B cell (primary cell): ENCODE measurements around the gene CROT. TPM values are rescaled to one million over a fixed set of nuclear protein-coding genes. Genes with fewer than 3 reads are reported as not detected.

Experiments used
- ATAC-seq: fragments of 200-7000 bp; cut with Tn5 transposase; one replicate; pipeline ENCODE4 v1.10.0; 2021; ENCODE audit warnings: low read depth, mild to moderate bottlenecking, moderate number of reproducible peaks, moderate library complexity
- CTCF ChIA-PET: fragments of 350-600 bp; sonication (Branson Sonifier 250); formaldehyde crosslinking; loops from one replicate; lab custom pipeline; 2021; ENCODE audit warnings: antibody characterized with exemption, inconsistent platforms; lab: Charles Lee
- POLR2A ChIA-PET: fragments of 350-600 bp; sonication (Branson Sonifier 250); formaldehyde crosslinking; loops from one replicate; lab custom pipeline; 2021; ENCODE audit warnings: antibody characterized with exemption; lab: Charles Lee
- DNase-seq: peaks from one replicate; pipeline ENCODE4 v3.0.0; 2013
- H2AFZ ChIP-seq: 2 replicates; pipeline ENCODE4 v1.6.1; 2012; ENCODE audit warnings: mild to moderate bottlenecking, low read depth, low read length; ENCODE audit not compliant: insufficient read depth, poor library complexity, severe bottlenecking
- H3K27ac ChIP-seq, 2 donors: 1 replicate in 1 of 2; 2 replicates in 1 of 2; pipeline ENCODE4 v1.5.1; 2012 to 2013; ENCODE audit warnings: low read length in 2 of 2, mild to moderate bottlenecking in 2 of 2, moderate library complexity in 1 of 2
- H3K27me3 ChIP-seq, 4 experiments: fragments of 200-600 bp in 1 of 4; sonication (generic) in 1 of 4; replicated peaks in 1 of 4; 1 replicate in 2 of 4; 2 replicates in 2 of 4; pipeline versions ENCODE4 v1.6.1 to v1.7.0; 2013 to 2016; ENCODE audit warnings: low read length in 3 of 4, mild to moderate bottlenecking in 2 of 4, mixed read lengths in 1 of 4, moderate library complexity in 1 of 4; ENCODE audit not compliant: insufficient read depth in 4 of 4, control insufficient read depth in 3 of 4; ENCODE audit errors: control extremely low read depth in 1 of 4
- H3K36me3 ChIP-seq, 2 experiments: replicated peaks in 1 of 2; 1 replicate in 1 of 2; 2 replicates in 1 of 2; pipeline versions ENCODE4 v1.6.1 to v1.7.1; 2013; ENCODE audit warnings: low read length in 1 of 2; ENCODE audit not compliant: insufficient read depth in 2 of 2, control insufficient read depth in 1 of 2; ENCODE audit errors: control extremely low read depth in 1 of 2, extremely low read depth in 1 of 2
- H3K4me1 ChIP-seq, 2 donors: fragments of 200-600 bp in 1 of 2; sonication (generic) in 1 of 2; 1 replicate in 1 of 2; 2 replicates in 1 of 2; pipeline versions ENCODE4 v1.5.1 to v1.6.1; 2013 to 2017; ENCODE audit warnings: low read length in 2 of 2; ENCODE audit not compliant: control insufficient read depth in 2 of 2, insufficient read depth in 2 of 2
- H3K4me2 ChIP-seq: replicated peaks from 2 replicates; pipeline ENCODE3; 2012; ENCODE audit warnings: mild to moderate bottlenecking, low read depth, low read length; ENCODE audit not compliant: poor library complexity, severe bottlenecking
- H3K4me3 ChIP-seq, 5 experiments: fragments of 200-600 bp in 1 of 5; sonication (generic) in 1 of 5; 1 replicate in 3 of 5; 2 replicates in 2 of 5; pipeline versions ENCODE4 v1.5.1 to v1.7.0; 2011 to 2016; ENCODE audit warnings: low read length in 4 of 5, mild to moderate bottlenecking in 4 of 5, low read depth in 2 of 5, control low read depth in 1 of 5, moderate library complexity in 1 of 5; ENCODE audit not compliant: insufficient read depth in 1 of 5; ENCODE audit errors: control extremely low read depth in 1 of 5, extremely low read depth in 1 of 5
- H3K79me2 ChIP-seq: fragments of 200-600 bp; sonication (generic); one replicate; pipeline ENCODE4 v1.6.0; 2016; ENCODE audit warnings: low read length; ENCODE audit not compliant: control insufficient read depth, insufficient read depth
- H3K9ac ChIP-seq: fragments of 200-600 bp; sonication (generic); 2 replicates; pipeline ENCODE4 v1.6.1; 2017; ENCODE audit warnings: mild to moderate bottlenecking, low read length, moderate library complexity
- H3K9me3 ChIP-seq, 3 donors: one replicate each; pipeline versions ENCODE4 v1.6.1 to v1.7.1; 2013; ENCODE audit warnings: low read length in 2 of 3; ENCODE audit not compliant: control insufficient read depth in 2 of 3, insufficient read depth in 1 of 3; ENCODE audit errors: control extremely low read depth in 1 of 3
- H4K20me1 ChIP-seq: 2 replicates; pipeline ENCODE4 v1.6.0; 2012; ENCODE audit warnings: mild to moderate bottlenecking, low read length; ENCODE audit not compliant: insufficient read depth, control insufficient read depth, poor library complexity, severe bottlenecking
- H3K27ac Mint-ChIP-seq: one replicate; pipeline ENCODE4 v1.8.0; 2021; ENCODE audit warnings: mixed read lengths
- H3K27me3 Mint-ChIP-seq: one replicate; pipeline ENCODE4 v1.8.0; 2021; ENCODE audit warnings: mixed read lengths
- H3K4me1 Mint-ChIP-seq: one replicate; pipeline ENCODE4 v1.8.0; 2021; ENCODE audit warnings: mixed read lengths
- H3K4me3 Mint-ChIP-seq: one replicate; pipeline ENCODE4 v1.8.0; 2021; ENCODE audit warnings: mixed read lengths
- H3K9me3 Mint-ChIP-seq: one replicate; pipeline ENCODE4 v1.8.0; 2022; ENCODE audit warnings: mixed read lengths; ENCODE audit not compliant: insufficient read depth
- CTCF ChIP-seq: fragments of 200-600 bp; IDR thresholded peaks from one replicate; pipeline ENCODE4 v1.8.0; 2022; ENCODE audit warnings: antibody characterized with exemption, mild to moderate bottlenecking
- EZH2 ChIP-seq: IDR thresholded peaks from 2 replicates; pipeline ENCODE4 v1.6.1; 2012; ENCODE audit warnings: borderline replicate concordance, low read depth, mild to moderate bottlenecking, moderate library complexity, low read length; ENCODE audit not compliant: insufficient read depth, poor library complexity, severe bottlenecking
- WGBS: methylation state at CpG from one replicate; pipeline ENCODE4 v1.1.5; 2013; ENCODE audit warnings: missing lambda C conversion rate; ENCODE audit not compliant: insufficient coverage; 5-methylcytosine and 5-hydroxymethylcytosine counted together
- intact Hi-C: fragments of 100-400 bp; cut with micrococcal nuclease; formaldehyde crosslinking; loops from one replicate; pipeline ENCODE4 v1.10.0; 2022
- polyA minus RNA-seq: library from RNA; depleted of rRNA, polyadenylated mRNA; stranded (reverse); fragments of >200 nt; gene quantifications from 2 replicates; pipeline ENCODE4 v1.2.3, GENCODE V29; 2012
- polyA plus RNA-seq: library from polyadenylated mRNA; depleted of rRNA; stranded (reverse); fragments of >200 nt; gene quantifications from 2 replicates; pipeline ENCODE4 v1.2.3, GENCODE V29; 2012
- total RNA-seq, 2 donors: library from RNA; stranded (reverse); fragments of 120-200 nt in 1 of 2; gene quantifications; 1 replicate in 1 of 2; 2 replicates in 1 of 2; pipeline versions ENCODE4 v1.2.3 to v1.2.4, GENCODE V29; 2013 to 2022

The CROT gene
- total RNA-seq (12.4 and 13.3 TPM in 2 replicates), polyA plus RNA-seq (2.7 and 3.8 TPM in 2 replicates), polyA minus RNA-seq (1.1 and 1.2 TPM in 2 replicates)
- 6.9 TPM for total RNA-seq (2013)

- no peaks in the 10 kb centered on the region for H4K20me1 ChIP-seq
- no peaks in the 10 kb centered on the region for H3K9me3 Mint-ChIP-seq
- ChIA-PET POLR2A (interaction anchor here (0.5 to 1.7 kb wide), 4 partner anchors 39 to 126 kb away, joined by 3 to 8 read pairs (median 4); partner anchors contain the start of gene TMEM243), CTCF (interaction anchor here (1.0 to 1.3 kb wide), 5 partner anchors 15 to 71 kb away, joined by 3 to 5 read pairs (median 3); no protein-coding TSS in a partner anchor)
- peak within 1 kb of the TSS; percentile 97 for H3K4me3 Mint-ChIP-seq
- peaks cover 27% of the 10 kb centered on the region for H3K4me1 Mint-ChIP-seq
- ATAC-seq, result peak; percentile 98
- peak within 1 kb of the TSS; percentile 94 for H3K27ac Mint-ChIP-seq
- H3K79me2 ChIP-seq, result peaks cover 34% of the 10 kb centered on the region
- H3K9me3 ChIP-seq, result no peaks in the 10 kb centered on the region
- peak within 1 kb of the TSS; percentile 67 to 74 for H3K27ac ChIP-seq
- H3K4me3 ChIP-seq, result peak within 1 kb of the TSS; percentile 51 to 86 (median 73)
- WGBS, result under 1% methylated on average over 43 of the region's 53 CpGs
- H3K4me2 ChIP-seq, result peak within 1 kb of the TSS; percentile 74
- H3K27me3 ChIP-seq, result no peaks in the 10 kb centered on the region
- TF ChIP-seq CTCF, result no peak
- no peak for TF ChIP-seq EZH2
- intact Hi-C loops, result loop anchor here (1.0 to 2.0 kb wide), 8 partner anchors 33 to 873 kb away; partner anchors contain the start of genes ABCB4, DBF4, DMTF1 and ELAPOR2
- peaks cover 1 to 4% of the 10 kb centered on the region in 2 experiments for H3K36me3 ChIP-seq
- H3K27me3 Mint-ChIP-seq, result no peaks in the 10 kb centered on the region
- H3K9ac ChIP-seq, result peak within 1 kb of the TSS; percentile 78
- peak within 1 kb of the TSS; percentile 86 for H2AFZ ChIP-seq
- H3K4me1 ChIP-seq, result peaks cover 6 to 15% of the 10 kb centered on the region in 2 donors
- peak; percentile 94 for DNase-seq
Measured at GRCh38 chr7:87345166-87345927, at the start of gene CROT. TSS of gene CROT (plus strand) at chr7:87345664. CDS start at chr7:87349069, 3,405 bp downstream.

GRCh38 chr7:87300756-87301155, 44.7 kb upstream of the CROT start:
- intact Hi-C loops, result no loop called here
- DNase-seq (no peak), ATAC-seq (no peak)
- Histone ChIP-seq H3K9me3 (peaks cover 0 to 4% (median 0%) of the 10 kb centered on the region in 3 donors), H3K4me1 (no peaks in the 10 kb centered on the region), H3K27ac (no peak overlapping the region), H3K9ac (no peak overlapping the region), H4K20me1 (no peaks in the 10 kb centered on the region), H3K27me3 (peaks cover 0 to 3% (median 0%) of the 10 kb centered on the region in 4 experiments), H3K79me2 (no peaks in the 10 kb centered on the region), H3K36me3 (no peaks in the 10 kb centered on the region), H3K4me3 (no peak overlapping the region), H3K4me2 (no peak overlapping the region), H2AFZ (no peak overlapping the region)
- Mint-ChIP-seq H3K27me3 (peaks cover 11% of the 10 kb centered on the region), H3K4me1 (no peaks in the 10 kb centered on the region), H3K4me3 (no peak overlapping the region), H3K9me3 (peaks cover 4% of the 10 kb centered on the region), H3K27ac (no peak overlapping the region)
- TF ChIP-seq EZH2 (no peak), CTCF (no peak)
- ChIA-PET POLR2A (no interaction called here), CTCF (interaction anchor here (1.5 to 2.3 kb wide), 2 partner anchors 12 to 13 kb away, joined by 4 to 9 read pairs; no protein-coding TSS in a partner anchor)
